GM23248 (cell line): ENCODE measurements around the gene BTG3. TPM values are rescaled to one million over a fixed set of nuclear protein-coding genes. Genes with fewer than 3 reads are reported as not detected.

ENCODE experiments used
- DNase-seq: peaks from one replicate; pipeline ENCODE4 v3.0.0-alpha.2; 2015
- H2AFZ ChIP-seq: fragments of 200-600 bp; sonication (generic); 2 replicates; pipeline ENCODE4 v1.6.1; 2016; ENCODE audit warnings: antibody characterized with exemption
- H3F3A ChIP-seq: fragments of 200-600 bp; sonication (generic); 2 replicates; pipeline ENCODE4 v1.6.1; 2016; ENCODE audit warnings: mild to moderate bottlenecking, antibody characterized with exemption, mixed run types; ENCODE audit not compliant: insufficient read depth
- H3K27ac ChIP-seq: fragments of 200-600 bp; sonication (generic); 2 replicates; pipeline ENCODE4 v1.5.1; 2016; ENCODE audit warnings: mild to moderate bottlenecking
- H3K27me3 ChIP-seq: fragments of 200-600 bp; sonication (generic); replicated peaks from 2 replicates; pipeline ENCODE4 v1.6.1; 2016; ENCODE audit warnings: mild to moderate bottlenecking; ENCODE audit not compliant: insufficient read depth
- H3K36me3 ChIP-seq: fragments of 200-600 bp; sonication (generic); 2 replicates; pipeline ENCODE4 v1.6.1; 2016; ENCODE audit warnings: low read depth, mild to moderate bottlenecking
- H3K4me1 ChIP-seq: fragments of 200-600 bp; sonication (generic); 2 replicates; pipeline ENCODE4 v1.6.1; 2016; ENCODE audit warnings: mild to moderate bottlenecking; ENCODE audit not compliant: insufficient read depth
- H3K4me2 ChIP-seq: fragments of 200-600 bp; sonication (generic); one replicate; pipeline ENCODE4 v1.6.1; 2016; ENCODE audit warnings: mild to moderate bottlenecking; ENCODE audit not compliant: unreplicated experiment
- H3K4me3 ChIP-seq: fragments of 200-600 bp; sonication (generic); 2 replicates; pipeline ENCODE4 v1.5.1; 2016; ENCODE audit warnings: mild to moderate bottlenecking
- H3K79me2 ChIP-seq: fragments of 200-600 bp; sonication (generic); 2 replicates; pipeline ENCODE4 v1.6.1; 2016; ENCODE audit warnings: mild to moderate bottlenecking; ENCODE audit not compliant: insufficient read depth
- H3K9ac ChIP-seq: fragments of 200-600 bp; sonication (generic); 2 replicates; pipeline ENCODE4 v1.6.1; 2016; ENCODE audit warnings: mild to moderate bottlenecking
- H3K9me2 ChIP-seq: fragments of 200-600 bp; sonication (generic); 2 replicates; pipeline ENCODE4 v1.6.1; 2016; ENCODE audit warnings: mixed run types, mild to moderate bottlenecking, moderate library complexity; ENCODE audit not compliant: insufficient read depth
- H3K9me3 ChIP-seq: fragments of 200-600 bp; sonication (generic); one replicate; pipeline ENCODE4 v1.6.1; 2017; ENCODE audit warnings: low read depth
- H4K20me1 ChIP-seq: fragments of 200-600 bp; sonication (generic); 2 replicates; pipeline ENCODE4 v1.6.0; 2016; ENCODE audit not compliant: insufficient read depth
- EZH2 ChIP-seq: fragments of 200-600 bp; sonication (generic); IDR thresholded peaks from 2 replicates; pipeline ENCODE4 v1.6.1; 2018; ENCODE audit warnings: antibody characterized with exemption, mild to moderate bottlenecking; ENCODE audit not compliant: insufficient read depth, poor library complexity, severe bottlenecking
- EZH2phosphoT487 ChIP-seq: fragments of 200-600 bp; sonication (generic); IDR thresholded peaks from 2 replicates; pipeline ENCODE4 v1.6.1; 2018; ENCODE audit warnings: antibody characterized with exemption, moderate library complexity, mild to moderate bottlenecking, low read depth; ENCODE audit not compliant: insufficient read depth
- WGBS, 2 experiments: methylation state at CpG; one replicate each; pipeline ENCODE4 v1.1.6; 2015 to 2017; ENCODE audit warnings: low lambda C conversion rate in 2 of 2, low coverage in 1 of 2; ENCODE audit errors: missing lambda C conversion rate in 2 of 2; 5-methylcytosine and 5-hydroxymethylcytosine counted together
- in situ Hi-C: fragments of 300-500 bp; cut with MboI; formaldehyde crosslinking; loops from 2 replicates; pipeline ENCODE4 v1.15.0; 2020
- polyA plus RNA-seq: library from polyadenylated mRNA; unstranded; fragments of >200 nt; fragmentation: Nextera tagmentation; extraction: Ambion mirVana; gene quantifications from 2 replicates; pipeline ENCODE4 v1.2.1, GENCODE V29; 2016
- total RNA-seq: library from RNA; depleted of rRNA; stranded (reverse); fragments of >200 nt; shearing (Covaris generic); gene quantifications from 2 replicates; pipeline ENCODE4 v1.2.3, GENCODE V29; 2014

Gene BTG3
- total and polyA plus RNA-seq, 2 experiments from 2014 or later, result 22.8 to 43.7 TPM

DNA sequence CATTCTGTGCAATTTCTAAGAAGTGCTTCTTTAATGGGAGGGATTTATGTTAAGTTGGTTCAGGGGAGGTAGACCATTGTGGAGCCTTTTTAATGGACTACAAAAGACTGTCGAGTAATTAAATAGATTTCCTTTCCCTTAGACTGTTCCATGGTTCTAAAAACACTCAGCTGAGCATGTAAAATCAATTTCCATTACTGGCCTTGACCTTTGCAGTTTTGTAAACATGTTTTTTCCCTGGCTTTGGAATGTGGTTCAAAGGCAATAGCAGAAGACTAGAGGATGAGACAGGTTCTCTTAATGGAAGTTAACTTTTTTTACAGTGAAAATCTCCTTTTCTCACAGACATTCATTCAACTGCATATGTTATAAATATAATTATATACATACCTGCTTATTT is 37.6 kb upstream of the BTG3 start:
- Histone ChIP-seq H3K36me3 (no peaks in the 10 kb centered on the region), H4K20me1 (no peaks in the 10 kb centered on the region), H3K9me3 (no peaks in the 10 kb centered on the region), H3K9ac (no peak overlapping the region), H3K9me2 (no peaks in the 10 kb centered on the region), H3K27ac (no peak overlapping the region), H3K79me2 (no peaks in the 10 kb centered on the region), H3K27me3 (no peaks in the 10 kb centered on the region), H3F3A (no peaks in the 10 kb centered on the region), H2AFZ (no peak overlapping the region), H3K4me3 (no peak overlapping the region), H3K4me2 (no peak overlapping the region), H3K4me1 (no peaks in the 10 kb centered on the region)
- in situ Hi-C loops, result no loop called here
- TF ChIP-seq EZH2 (no peak), EZH2phosphoT487 (no peak)
- WGBS, 2 experiments, result 3 to 10% methylated on average over 1 of the region's 1 CpG
- no peak for DNase-seq

DNA sequence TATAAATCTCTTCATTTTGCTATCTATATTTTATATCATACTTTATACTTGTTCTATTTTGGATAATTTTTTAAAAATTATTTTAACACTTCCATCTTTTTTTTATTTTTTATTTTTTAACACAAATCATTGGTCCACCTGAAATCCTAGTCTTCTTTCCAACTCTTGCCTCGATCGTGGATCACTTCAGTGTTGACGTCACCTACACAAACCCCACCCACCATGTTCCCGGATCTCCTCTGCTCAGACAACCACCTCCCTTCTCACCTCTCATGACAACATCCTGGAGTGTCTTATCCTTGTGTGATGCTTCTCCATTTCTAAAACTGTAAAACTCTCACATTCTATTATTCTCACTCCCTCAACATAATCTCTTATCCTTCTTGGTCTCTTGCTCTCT is 34.1 kb upstream of the BTG3 start:
- 59 to 78% methylated on average over 4 of the region's 4 CpGs for WGBS, 2 experiments
- Histone ChIP-seq H3F3A (no peaks in the 10 kb centered on the region), H2AFZ (no peak overlapping the region), H3K4me1 (no peaks in the 10 kb centered on the region), H3K36me3 (no peaks in the 10 kb centered on the region), H3K79me2 (no peaks in the 10 kb centered on the region), H4K20me1 (no peaks in the 10 kb centered on the region), H3K9me3 (no peaks in the 10 kb centered on the region), H3K27ac (no peak overlapping the region), H3K9ac (no peak overlapping the region), H3K4me2 (no peak overlapping the region), H3K4me3 (no peak overlapping the region), H3K27me3 (no peaks in the 10 kb centered on the region), H3K9me2 (no peaks in the 10 kb centered on the region)
- TF ChIP-seq EZH2 (no peak), EZH2phosphoT487 (no peak)
- in situ Hi-C loops, result no loop called here
- no peak for DNase-seq

DNA sequence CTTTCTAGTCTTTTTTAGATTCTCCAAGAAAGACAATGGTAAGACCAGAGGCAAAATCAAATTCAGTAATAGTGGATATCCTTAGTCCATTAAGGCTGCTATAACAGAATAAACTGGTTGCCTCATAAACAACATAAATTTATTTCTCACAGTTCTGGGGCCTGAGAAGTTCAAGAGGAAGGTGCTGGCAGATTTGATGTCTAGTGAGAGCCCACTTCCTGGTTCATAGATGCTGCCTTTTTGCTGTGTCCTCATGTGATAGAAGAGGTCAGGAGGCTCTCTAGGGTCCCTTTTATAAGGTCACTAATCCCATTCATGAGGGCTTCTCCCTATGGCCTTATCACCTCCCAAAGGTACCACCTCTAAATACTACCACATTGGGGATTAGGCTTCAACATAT is 31.5 kb upstream of the BTG3 start:
- no peaks in the 10 kb centered on the region for H3K9me3 ChIP-seq
- in situ Hi-C loops, result no loop called here
- no peaks in the 10 kb centered on the region for H3K9me2 ChIP-seq
- no peaks in the 10 kb centered on the region for H3K36me3 ChIP-seq
- no peaks in the 10 kb centered on the region for H3K79me2 ChIP-seq
- H3K4me2 ChIP-seq, result no peak overlapping the region
- no peak for TF ChIP-seq EZH2
- no peak overlapping the region for H3K27ac ChIP-seq
- H3K4me1 ChIP-seq, result no peaks in the 10 kb centered on the region
- H3K4me3 ChIP-seq, result no peak overlapping the region
- H3K9ac ChIP-seq, result no peak overlapping the region
- no peaks in the 10 kb centered on the region for H3K27me3 ChIP-seq
- no peak overlapping the region for H2AFZ ChIP-seq
- H3F3A ChIP-seq, result no peaks in the 10 kb centered on the region
- no peaks in the 10 kb centered on the region for H4K20me1 ChIP-seq
- no peak for DNase-seq

DNA sequence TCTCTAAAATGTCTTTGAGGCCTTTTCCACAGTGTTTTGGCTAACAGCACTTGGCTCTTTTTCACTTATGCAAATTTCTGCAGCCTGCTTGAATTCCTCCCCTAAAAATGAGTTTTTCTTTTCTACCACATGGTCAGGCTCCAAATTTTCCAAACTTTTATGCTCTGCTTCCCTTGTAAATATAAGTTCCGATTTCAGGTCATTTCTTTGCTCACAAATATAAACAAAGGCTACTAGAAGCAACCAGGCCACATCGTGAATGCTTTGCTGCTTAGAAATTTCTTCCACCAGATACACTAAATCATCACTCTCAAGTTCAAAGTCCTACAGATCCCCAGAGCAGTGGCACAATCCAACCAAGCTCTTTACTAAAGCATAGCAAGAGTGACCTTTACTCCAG is 28.1 kb upstream of the BTG3 start:
- no peaks in the 10 kb centered on the region for H3K4me1 ChIP-seq
- no peaks in the 10 kb centered on the region for H4K20me1 ChIP-seq
- H3K9me3 ChIP-seq, result no peaks in the 10 kb centered on the region
- TF ChIP-seq EZH2 (no peak), EZH2phosphoT487 (no peak)
- H3K9ac ChIP-seq, result no peak overlapping the region
- H3K4me2 ChIP-seq, result no peak overlapping the region
- no peak overlapping the region for H2AFZ ChIP-seq
- H3K9me2 ChIP-seq, result no peaks in the 10 kb centered on the region
- no peaks in the 10 kb centered on the region for H3F3A ChIP-seq
- no peak for DNase-seq
- in situ Hi-C loops, result no loop called here
- no peaks in the 10 kb centered on the region for H3K27me3 ChIP-seq
- 34 to 38% methylated on average over 2 of the region's 2 CpGs for WGBS, 2 experiments
- H3K27ac ChIP-seq, result no peak overlapping the region
- no peaks in the 10 kb centered on the region for H3K36me3 ChIP-seq
- no peak overlapping the region for H3K4me3 ChIP-seq
- H3K79me2 ChIP-seq, result no peaks in the 10 kb centered on the region

DNA sequence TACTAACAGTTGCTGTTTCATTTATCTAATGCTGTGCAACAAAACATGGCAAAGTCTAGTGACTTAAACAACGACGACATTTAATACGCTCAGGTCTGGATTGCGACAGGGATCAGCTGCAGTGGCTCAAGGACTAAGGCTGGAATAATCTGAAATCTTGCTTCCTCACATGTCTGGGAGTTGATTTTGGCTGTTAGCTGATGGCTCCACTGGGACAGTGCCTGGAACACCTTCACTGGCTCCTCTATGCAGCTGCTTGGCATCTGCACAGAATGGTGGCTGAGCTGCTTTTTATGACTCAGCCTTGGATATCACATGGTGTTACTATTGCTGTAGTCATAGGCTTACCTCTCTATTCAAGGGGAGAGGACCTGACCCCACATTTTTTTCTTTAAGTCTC is 24.0 kb upstream of the BTG3 start:
- no peak for TF ChIP-seq EZH2phosphoT487
- no peak for TF ChIP-seq EZH2
- no peaks in the 10 kb centered on the region for H3F3A ChIP-seq
- H3K4me3 ChIP-seq, result no peak overlapping the region
- in situ Hi-C loops, result no loop called here
- no peaks in the 10 kb centered on the region for H3K9me3 ChIP-seq
- no peaks in the 10 kb centered on the region for H3K9me2 ChIP-seq
- no peaks in the 10 kb centered on the region for H3K27me3 ChIP-seq
- H3K4me1 ChIP-seq, result no peaks in the 10 kb centered on the region
- H2AFZ ChIP-seq, result no peak overlapping the region
- WGBS, 2 experiments, result 80% methylated on average over 4 of the region's 4 CpGs
- peak; percentile 2 for DNase-seq
- H3K9ac ChIP-seq, result no peak overlapping the region
- H3K4me2 ChIP-seq, result no peak overlapping the region
- H4K20me1 ChIP-seq, result no peaks in the 10 kb centered on the region
- no peaks in the 10 kb centered on the region for H3K79me2 ChIP-seq
- H3K36me3 ChIP-seq, result no peaks in the 10 kb centered on the region
- no peak overlapping the region for H3K27ac ChIP-seq
